ENCODE measurements around the gene FIBIN. TPM values are rescaled to one million over a fixed set of nuclear protein-coding genes. Genes with fewer than 3 reads are reported as not detected.
"Not testable (repeated sequence)": the region's sequence is repeated elsewhere in the genome, so short reads cannot be mapped to it uniquely, and the experiment has no call there.

The FIBIN gene
- total RNA-seq, 1 donor, result 22.6 TPM

GRCh38 chr11:26992031-26992541 lies 1.8 kb upstream of the FIBIN start:
- TF ChIP-seq, protein P1, sequence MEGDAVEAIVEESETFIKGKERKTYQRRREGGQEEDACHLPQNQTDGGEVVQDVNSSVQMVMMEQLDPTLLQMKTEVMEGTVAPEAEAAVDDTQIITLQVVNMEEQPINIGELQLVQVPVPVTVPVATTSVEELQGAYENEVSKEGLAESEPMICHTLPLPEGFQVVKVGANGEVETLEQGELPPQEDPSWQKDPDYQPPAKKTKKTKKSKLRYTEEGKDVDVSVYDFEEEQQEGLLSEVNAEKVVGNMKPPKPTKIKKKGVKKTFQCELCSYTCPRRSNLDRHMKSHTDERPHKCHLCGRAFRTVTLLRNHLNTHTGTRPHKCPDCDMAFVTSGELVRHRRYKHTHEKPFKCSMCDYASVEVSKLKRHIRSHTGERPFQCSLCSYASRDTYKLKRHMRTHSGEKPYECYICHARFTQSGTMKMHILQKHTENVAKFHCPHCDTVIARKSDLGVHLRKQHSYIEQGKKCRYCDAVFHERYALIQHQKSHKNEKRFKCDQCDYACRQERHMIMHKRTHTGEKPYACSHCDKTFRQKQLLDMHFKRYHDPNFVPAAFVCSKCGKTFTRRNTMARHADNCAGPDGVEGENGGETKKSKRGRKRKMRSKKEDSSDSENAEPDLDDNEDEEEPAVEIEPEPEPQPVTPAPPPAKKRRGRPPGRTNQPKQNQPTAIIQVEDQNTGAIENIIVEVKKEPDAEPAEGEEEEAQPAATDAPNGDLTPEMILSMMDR (IDR thresholded peaks at IDR 0.05; ENCODE audit: insufficient read depth, low read length), result no peak
- DNase-seq (ENCODE audit: low read depth), result peak; percentile 96
- no peak overlapping the region for H3K4me3 ChIP-seq (ENCODE audit: low read depth, low read length)

DNA sequence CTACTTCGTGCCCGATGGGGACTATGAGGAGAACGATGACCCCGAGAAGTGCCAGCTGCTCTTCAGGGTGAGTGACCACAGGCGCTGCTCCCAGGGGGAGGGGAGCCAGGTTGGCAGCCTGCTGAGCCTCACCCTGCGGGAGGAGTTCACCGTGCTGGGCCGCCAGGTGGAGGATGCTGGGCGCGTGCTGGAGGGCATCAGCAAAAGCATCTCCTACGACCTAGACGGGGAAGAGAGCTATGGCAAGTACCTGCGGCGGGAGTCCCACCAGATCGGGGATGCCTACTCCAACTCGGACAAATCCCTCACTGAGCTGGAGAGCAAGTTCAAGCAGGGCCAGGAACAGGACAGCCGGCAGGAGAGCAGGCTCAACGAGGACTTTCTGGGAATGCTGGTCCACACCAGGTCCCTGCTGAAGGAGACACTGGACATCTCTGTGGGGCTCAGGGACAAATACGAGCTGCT lies 751 bp downstream of the FIBIN start:
- peak overlapping the region; percentile 90 for H3K4me3 ChIP-seq (ENCODE audit: low read depth, low read length)
- DNase-seq (ENCODE audit: low read depth), result no peak
- TF ChIP-seq, protein P1 (IDR thresholded peaks at IDR 0.05; ENCODE audit: insufficient read depth, low read length), result peak; percentile 11

DNA sequence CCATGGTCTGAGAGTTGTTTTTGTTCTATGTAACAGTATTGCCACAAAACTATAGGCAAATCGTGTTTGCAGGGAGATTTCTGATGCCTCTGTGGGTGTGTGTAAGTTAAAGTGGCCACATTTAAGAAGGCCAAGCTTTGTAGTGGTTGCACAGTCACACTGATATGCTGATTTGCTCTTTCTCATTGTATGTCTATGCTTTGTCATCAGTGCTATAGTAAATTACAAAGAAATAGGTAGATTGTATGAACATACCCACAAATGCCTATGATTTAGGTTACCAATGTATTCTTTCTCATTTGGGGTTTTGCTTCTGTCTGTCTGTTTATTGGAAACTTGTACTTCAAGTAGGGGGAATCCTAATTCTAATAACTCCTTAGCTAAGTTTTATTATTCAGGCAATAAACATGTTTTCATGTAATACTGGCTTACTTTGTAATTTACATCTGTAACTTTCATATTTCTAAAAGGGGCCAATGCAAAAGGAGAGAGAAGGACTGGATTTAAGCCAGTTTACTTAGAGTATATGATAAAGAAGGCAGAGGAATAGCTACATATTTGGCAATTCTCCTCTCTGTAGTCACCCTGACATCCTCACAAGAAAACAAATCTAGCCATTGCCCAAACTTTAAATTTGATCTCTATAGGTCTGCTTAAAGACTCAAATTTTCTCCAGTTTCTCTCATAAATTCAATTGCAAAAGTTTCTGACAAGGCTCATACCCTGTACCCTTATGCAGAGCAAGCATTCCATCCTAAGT lies 2.0 kb downstream of the FIBIN start:
- DNase-seq (ENCODE audit: low read depth), result peak; percentile 41
- H3K4me3 ChIP-seq (ENCODE audit: low read depth, low read length), result peak overlapping the region; percentile 90
- TF ChIP-seq, protein P1 (IDR thresholded peaks at IDR 0.05; ENCODE audit: insufficient read depth, low read length), result no peak

DNA sequence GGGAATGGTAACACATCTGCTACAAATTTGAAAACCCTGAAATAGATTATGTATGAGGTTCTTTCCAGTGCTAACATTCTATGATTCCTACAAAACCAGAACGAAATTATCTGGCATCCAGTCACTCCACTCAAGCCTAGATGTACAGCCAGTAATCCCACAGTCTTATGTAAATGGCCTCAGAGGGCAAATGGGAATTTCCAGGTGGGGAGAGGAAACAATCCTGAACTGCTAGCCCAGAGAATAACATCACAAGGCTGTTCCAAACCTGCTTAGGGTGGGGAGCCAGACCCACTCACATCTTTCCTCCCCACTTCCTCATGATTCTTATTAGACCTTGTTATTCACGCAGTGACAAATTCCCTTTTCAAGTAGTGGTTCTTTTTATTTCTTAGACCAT lies 3.5 kb downstream of the FIBIN start:
- peak overlapping the region; percentile 2 for H3K4me3 ChIP-seq (ENCODE audit: low read depth, low read length)
- no peak for DNase-seq (ENCODE audit: low read depth)
- TF ChIP-seq, protein P1 (IDR thresholded peaks at IDR 0.05; ENCODE audit: insufficient read depth, low read length), result no peak

GRCh38 chr11:27001136-27001730 lies 7.3 kb downstream of the FIBIN start:
- H3K4me3 ChIP-seq (ENCODE audit: low read depth, low read length), result not testable (repeated sequence)
- DNase-seq (ENCODE audit: low read depth), result peak; percentile 81

GRCh38 chr11:27002431-27002830 lies 8.5 kb downstream of the FIBIN start:
- H3K4me3 ChIP-seq (ENCODE audit: low read depth, low read length), result no peak overlapping the region
- TF ChIP-seq, protein P1 (IDR thresholded peaks at IDR 0.05; ENCODE audit: insufficient read depth, low read length), result no peak
- no peak for DNase-seq (ENCODE audit: low read depth)

GRCh38 chr11:27002838-27003237 lies 8.9 kb downstream of the FIBIN start:
- TF ChIP-seq, protein P1 (IDR thresholded peaks at IDR 0.05; ENCODE audit: insufficient read depth, low read length), result no peak
- H3K4me3 ChIP-seq (ENCODE audit: low read depth, low read length), result no peak overlapping the region
- DNase-seq (ENCODE audit: low read depth), result no peak
